Amniotic epithelial cell (primary cell): Measurements from ENCODE around the gene PRICKLE2.

Experiments used
- DNase-seq: peaks from one replicate; pipeline ENCODE4 v3.0.0-alpha.2; 2010; ENCODE audit warnings: low read depth

PRICKLE2 gene

GRCh38 chr3:64070704-64071103 lies 154.6 kb downstream of the PRICKLE2 start:
- no peak for DNase-seq

GRCh38 chr3:64067506-64068346 lies 157.5 kb downstream of the PRICKLE2 start:
- DNase-seq: no peak

- DNase-seq: no peak
Observed at GRCh38 chr3:64064804-64065203, 160.5 kb downstream of the PRICKLE2 start.

GRCh38 chr3:64063983-64064438 lies 161.3 kb downstream of the PRICKLE2 start:
- DNase-seq: no peak

- peak; percentile 70 for DNase-seq
Observed at GRCh38 chr3:64063207-64063982, 161.9 kb downstream of the PRICKLE2 start.

GRCh38 chr3:64061628-64062027 lies 163.6 kb downstream of the PRICKLE2 start:
- DNase-seq: no peak

- no peak for DNase-seq
Observed at GRCh38 chr3:64059484-64060175, 165.6 kb downstream of the PRICKLE2 start.

- DNase-seq: no peak
Observed at GRCh38 chr3:64058566-64058965, 166.7 kb downstream of the PRICKLE2 start.

- no peak for DNase-seq
Observed at GRCh38 chr3:64057231-64057630, 168.0 kb downstream of the PRICKLE2 start.

GRCh38 chr3:64056606-64057180 lies 168.6 kb downstream of the PRICKLE2 start:
- DNase-seq: peak; percentile 67

GRCh38 chr3:64055076-64055475 lies 170.2 kb downstream of the PRICKLE2 start:
- no peak for DNase-seq

GRCh38 chr3:64054488-64054887 lies 170.8 kb downstream of the PRICKLE2 start:
- no peak for DNase-seq

GRCh38 chr3:64053581-64053980 lies 171.7 kb downstream of the PRICKLE2 start:
- DNase-seq: peak; percentile 13

- no peak for DNase-seq
Observed at GRCh38 chr3:64053117-64053516, 172.1 kb downstream of the PRICKLE2 start.

GRCh38 chr3:64049832-64050231 lies 175.4 kb downstream of the PRICKLE2 start:
- DNase-seq: no peak

GRCh38 chr3:64049136-64049535 lies 176.1 kb downstream of the PRICKLE2 start:
- DNase-seq: peak; percentile 60

- peak; percentile 43 for DNase-seq
Observed at GRCh38 chr3:64048631-64049061, 176.6 kb downstream of the PRICKLE2 start.

- DNase-seq: no peak
Observed at GRCh38 chr3:64047787-64048186, 177.5 kb downstream of the PRICKLE2 start.

GRCh38 chr3:64046996-64047594 lies 178.2 kb downstream of the PRICKLE2 start:
- no peak for DNase-seq

- DNase-seq: no peak
Observed at GRCh38 chr3:64046592-64046991, 178.7 kb downstream of the PRICKLE2 start.

- DNase-seq: no peak
Observed at GRCh38 chr3:64042952-64043351, 182.3 kb downstream of the PRICKLE2 start.
